WERI-Rb-1 (cell line): ENCODE measurements around the gene HS3ST4.

Source experiments
- DNase-seq: peaks from one replicate; pipeline ENCODE4 v3.0.0-alpha.2; 2020
- H3K27ac ChIP-seq: fragments of 250-450 bp; sonication (Bioruptor Pico); 2 replicates; pipeline ENCODE4 v1.5.1; 2020; ENCODE audit warnings: mild to moderate bottlenecking, moderate library complexity
- H3K27me3 ChIP-seq: fragments of 250-450 bp; sonication (Bioruptor Pico); 2 replicates; pipeline ENCODE4 v1.5.1; 2021; ENCODE audit warnings: mild to moderate bottlenecking, low read depth, moderate library complexity; ENCODE audit not compliant: insufficient read depth, severe bottlenecking
- H3K36me3 ChIP-seq: fragments of 250-450 bp; sonication (Bioruptor Pico); 2 replicates; pipeline ENCODE4 v1.5.1; 2020; ENCODE audit warnings: mild to moderate bottlenecking, moderate library complexity
- H3K4me3 ChIP-seq: 2 replicates; pipeline ENCODE4 v1.5.1; 2011; ENCODE audit warnings: low read depth, mild to moderate bottlenecking, control low read depth, low read length
- H3K9me3 ChIP-seq: fragments of 250-450 bp; sonication (Bioruptor Pico); 2 replicates; pipeline ENCODE4 v1.5.1; 2021; ENCODE audit warnings: mild to moderate bottlenecking, moderate library complexity; ENCODE audit not compliant: severe bottlenecking
- CTCF ChIP-seq: IDR thresholded peaks from 2 replicates; pipeline ENCODE4 v1.5.1; 2011; ENCODE audit warnings: low read depth, mild to moderate bottlenecking, control low read depth, inconsistent platforms, low read length

Gene HS3ST4

DNA sequence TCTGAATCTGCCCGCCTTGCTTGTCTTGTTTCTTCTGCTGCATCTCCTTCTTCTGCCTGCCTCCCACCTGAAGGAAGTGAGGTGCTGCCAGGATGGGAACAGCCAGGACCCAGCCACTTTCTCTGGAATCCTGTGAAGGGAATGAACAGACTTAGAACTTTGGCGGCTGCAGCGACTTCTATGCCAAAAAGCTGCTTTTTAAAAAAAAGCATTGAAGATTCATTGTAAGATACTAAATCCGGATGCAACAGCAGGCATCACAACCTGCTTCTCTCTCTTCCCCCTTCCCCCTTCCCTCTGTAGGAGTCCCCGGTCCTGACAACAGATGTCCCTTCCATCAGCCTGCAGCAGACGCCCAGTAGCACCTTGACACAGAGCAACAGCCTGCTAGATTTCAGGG lies 176.3 kb downstream of the HS3ST4 start:
- no peak overlapping the region; the same call in 1 of the 2 replicates for H3K4me3 ChIP-seq
- peak overlapping the region; percentile 69 for H3K27ac ChIP-seq
- DNase-seq: peak; percentile 74
- no peak for TF ChIP-seq CTCF
- no peaks in the 10 kb centered on the region; the same call in 1 of the 2 replicates for H3K36me3 ChIP-seq
- H3K9me3 ChIP-seq: no peaks in the 10 kb centered on the region
- no peaks in the 10 kb centered on the region for H3K27me3 ChIP-seq

- H3K4me3 ChIP-seq: peak overlapping the region; percentile 2
- peak; percentile 74 for DNase-seq
- H3K27ac ChIP-seq: peak overlapping the region; percentile 69
- H3K27me3 ChIP-seq: no peaks in the 10 kb centered on the region
- no peaks in the 10 kb centered on the region for H3K9me3 ChIP-seq
- H3K36me3 ChIP-seq: no peaks in the 10 kb centered on the region; the same call in 1 of the 2 replicates
- no peak for TF ChIP-seq CTCF
These were observed 177.1 kb downstream of the HS3ST4 start for GRCh38 chr16:25868706-25869370.

- Histone ChIP-seq H3K36me3 (peaks cover 3% of the 10 kb centered on the region), H3K27ac (peak overlapping the region; percentile 23; the same call in 1 of the 2 replicates), H3K4me3 (no peak overlapping the region), H3K9me3 (no peaks in the 10 kb centered on the region), H3K27me3 (no peaks in the 10 kb centered on the region)
- no peak for DNase-seq
- TF ChIP-seq CTCF: no peak
These were observed 180.8 kb downstream of the HS3ST4 start for GRCh38 chr16:25872369-25873070.

GRCh38 chr16:25874196-25874595 lies 182.4 kb downstream of the HS3ST4 start:
- peaks cover 3% of the 10 kb centered on the region for H3K36me3 ChIP-seq
- no peak for DNase-seq
- H3K27me3 ChIP-seq: no peaks in the 10 kb centered on the region
- TF ChIP-seq CTCF: no peak
- no peaks in the 10 kb centered on the region for H3K9me3 ChIP-seq
- no peak overlapping the region for H3K27ac ChIP-seq
- H3K4me3 ChIP-seq: no peak overlapping the region

DNA sequence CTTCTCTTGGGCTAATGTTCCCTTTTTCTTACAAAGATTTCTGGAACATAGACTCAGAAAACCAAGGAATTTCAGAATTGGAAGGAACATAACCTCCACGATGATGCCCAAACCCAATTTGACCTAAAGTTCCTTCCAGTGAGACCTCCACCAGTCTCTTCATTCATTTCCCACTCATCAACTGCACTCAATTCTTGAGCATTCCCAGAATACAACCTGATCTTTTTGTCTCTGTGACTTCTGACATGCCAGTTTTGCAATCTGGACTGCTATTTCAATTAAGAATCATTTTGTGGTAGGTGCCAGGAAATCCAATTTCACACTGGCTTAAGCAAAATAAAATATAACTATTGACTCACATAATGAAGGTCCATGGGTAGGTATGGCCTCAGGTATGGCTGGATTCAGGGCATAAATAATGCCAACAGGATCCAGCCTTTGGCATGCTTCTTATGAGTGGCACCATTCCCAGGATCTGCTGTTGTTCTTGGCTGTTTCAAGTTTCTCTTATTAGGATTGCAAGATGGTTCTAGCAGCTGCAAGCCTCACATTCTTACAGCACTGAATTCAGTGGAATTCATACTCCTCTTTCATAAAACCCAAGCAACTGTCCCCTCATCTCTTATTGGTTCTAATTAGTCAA lies 184.3 kb downstream of the HS3ST4 start:
- H3K9me3 ChIP-seq: no peaks in the 10 kb centered on the region
- no peaks in the 10 kb centered on the region for H3K27me3 ChIP-seq
- no peak overlapping the region for H3K4me3 ChIP-seq
- H3K27ac ChIP-seq: no peak overlapping the region
- peaks cover 3% of the 10 kb centered on the region for H3K36me3 ChIP-seq
- DNase-seq: no peak
- no peak for TF ChIP-seq CTCF
